D721Med (cell line): Measurements from ENCODE around the gene EDDM13.
"Not testable (repeated sequence)": the region's sequence is repeated elsewhere in the genome, so short reads cannot be mapped to it uniquely, and the experiment has no call there.

Experiments
- DNase-seq: peaks from one replicate; pipeline ENCODE4 v3.0.0; 2011; ENCODE audit warnings: low spot score; ENCODE audit not compliant: insufficient read length
- FAIRE-seq: peaks from 2 replicates; lab custom pipeline; 2011; peaks lifted over from hg19 to GRCh38; lab: Jason Lieb, UNC
- CTCF ChIP-seq: IDR thresholded peaks from 2 replicates; pipeline ENCODE4 v1.5.1; 2012; ENCODE audit warnings: mild to moderate bottlenecking, control low read depth; ENCODE audit not compliant: insufficient read depth; ENCODE audit errors: missing control alignments

Gene EDDM13

GRCh38 chr19:56321989-56322440 lies 49.5 kb downstream of the EDDM13 start:
- no peak for FAIRE-seq
- TF ChIP-seq CTCF: no peak
- no peak for DNase-seq

- FAIRE-seq: no peak
- no peak for DNase-seq
- TF ChIP-seq CTCF: no peak
Measured at GRCh38 chr19:56324436-56324835, 51.9 kb downstream of the EDDM13 start.

- no peak for DNase-seq
- no peak for FAIRE-seq
- no peak for TF ChIP-seq CTCF
Measured at GRCh38 chr19:56332695-56333094, 60.1 kb downstream of the EDDM13 start.

- DNase-seq (no peak), FAIRE-seq (no peak)
- TF ChIP-seq CTCF: peak; percentile 75
Measured at GRCh38 chr19:56333506-56333905, 61.0 kb downstream of the EDDM13 start.

GRCh38 chr19:56335371-56335770 lies 62.8 kb downstream of the EDDM13 start:
- FAIRE-seq, DNase-seq: not testable (repeated sequence)

- not testable (repeated sequence) for DNase-seq, FAIRE-seq
Measured at GRCh38 chr19:56337077-56337476, 64.5 kb downstream of the EDDM13 start.

GRCh38 chr19:56339031-56339430 lies 66.5 kb downstream of the EDDM13 start:
- FAIRE-seq, DNase-seq: not testable (repeated sequence)

GRCh38 chr19:56341948-56342347 lies 69.4 kb downstream of the EDDM13 start:
- FAIRE-seq (no peak), DNase-seq (no peak)
- no peak for TF ChIP-seq CTCF

- no peak for TF ChIP-seq CTCF
- FAIRE-seq (no peak), DNase-seq (no peak)
Measured at GRCh38 chr19:56347163-56347778, 74.7 kb downstream of the EDDM13 start.
